WTC11 (cell line): ENCODE data around the gene NQO2. TPM values are rescaled to one million over a fixed set of nuclear protein-coding genes. Genes with fewer than 3 reads are reported as not detected.
A peak's percentile ranks its signal among the peaks of the same experiment; 100 is the strongest.

Experiments used
- ATAC-seq: fragments of 200-7000 bp; cut with Tn5 transposase; 2 replicates; pipeline ENCODE4 v1.10.0; 2021; ENCODE audit warnings: mild to moderate bottlenecking, moderate library complexity
- CTCF ChIA-PET: fragments of 300-600 bp; sonication (Branson Sonifier 250); formaldehyde crosslinking; loops from one replicate; lab custom pipeline; 2021; ENCODE audit warnings: antibody characterized with exemption; lab: Charles Lee
- POLR2A ChIA-PET: fragments of 350-600 bp; sonication (Branson Sonifier 250); formaldehyde crosslinking; loops from one replicate; lab custom pipeline; 2021; ENCODE audit warnings: antibody characterized with exemption; lab: Charles Lee
- DNase-seq: peaks from one replicate; pipeline ENCODE4 v3.0.0; 2021; ENCODE audit warnings: low spot score
- H3K27ac Mint-ChIP-seq: 2 replicates; pipeline ENCODE4 v1.8.0; 2021; ENCODE audit warnings: mixed read lengths
- H3K27me3 Mint-ChIP-seq: 2 replicates; pipeline ENCODE4 v1.8.0; 2021; ENCODE audit warnings: low read depth, mild to moderate bottlenecking, moderate library complexity, mixed read lengths
- H3K36me3 Mint-ChIP-seq: 2 replicates; pipeline ENCODE4 v1.8.0; 2021; ENCODE audit warnings: mixed read lengths
- H3K4me1 Mint-ChIP-seq: 2 replicates; pipeline ENCODE4 v1.8.0; 2022; ENCODE audit warnings: mixed read lengths
- H3K4me3 Mint-ChIP-seq: 2 replicates; pipeline ENCODE4 v1.8.0; 2021; ENCODE audit warnings: mild to moderate bottlenecking, moderate library complexity, mixed read lengths
- H3K9me3 Mint-ChIP-seq: 2 replicates; pipeline ENCODE4 v1.8.0; 2021; ENCODE audit warnings: mixed read lengths
- ATF1 ChIP-seq: sonication (generic); formaldehyde crosslinking; IDR thresholded peaks from 2 replicates; pipeline ENCODE4 v1.8.1; 2023; ENCODE audit warnings: mild to moderate bottlenecking, moderate library complexity, missing genetic modification reagents
- ATF6 ChIP-seq: sonication (generic); formaldehyde crosslinking; IDR thresholded peaks from 2 replicates; pipeline ENCODE4 v1.8.1; 2023; ENCODE audit warnings: mild to moderate bottlenecking, missing genetic modification reagents
- FOXJ3 ChIP-seq: sonication (generic); formaldehyde crosslinking; IDR thresholded peaks from 2 replicates; pipeline ENCODE4 v1.9.0; 2021; ENCODE audit warnings: missing genetic modification reagents, mild to moderate bottlenecking, borderline replicate concordance
- IRF2 ChIP-seq: sonication (generic); formaldehyde crosslinking; IDR thresholded peaks from 2 replicates; pipeline ENCODE4 v1.8.0; 2022; ENCODE audit warnings: low read depth, missing genetic modification reagents, borderline replicate concordance
- KAT7 ChIP-seq: sonication (generic); formaldehyde crosslinking; IDR thresholded peaks from 2 replicates; pipeline ENCODE4 v1.8.1; 2023; ENCODE audit warnings: missing genetic modification reagents, mild to moderate bottlenecking, borderline replicate concordance
- MLX ChIP-seq: sonication (generic); formaldehyde crosslinking; IDR thresholded peaks from 2 replicates; pipeline ENCODE4 v1.8.1; 2023; ENCODE audit warnings: mild to moderate bottlenecking, missing genetic modification reagents, moderate library complexity
- MXD4 ChIP-seq: fragments of 250-450 bp; sonication (Bioruptor Pico); IDR thresholded peaks from 2 replicates; pipeline ENCODE4 v1.8.0; 2021; ENCODE audit warnings: mild to moderate bottlenecking, moderate library complexity, borderline replicate concordance
- MYBL2 ChIP-seq: sonication (generic); formaldehyde crosslinking; IDR thresholded peaks from 2 replicates; pipeline ENCODE4 v1.8.1; 2023; ENCODE audit warnings: mild to moderate bottlenecking, moderate library complexity, missing genetic modification reagents
- RELA ChIP-seq: sonication (generic); formaldehyde crosslinking; IDR thresholded peaks from 2 replicates; pipeline ENCODE4 v1.8.1; 2022; ENCODE audit warnings: missing genetic modification reagents, mild to moderate bottlenecking, borderline replicate concordance
- TCF7 ChIP-seq: sonication (generic); formaldehyde crosslinking; IDR thresholded peaks from 2 replicates; pipeline ENCODE4 v1.8.0; 2022; ENCODE audit warnings: mild to moderate bottlenecking, low read depth, missing genetic modification reagents, moderate library complexity
- TP53 ChIP-seq: sonication (generic); formaldehyde crosslinking; IDR thresholded peaks from 2 replicates; pipeline ENCODE4 v1.8.1; 2023; ENCODE audit warnings: mild to moderate bottlenecking, missing genetic modification reagents
- ZBTB43 ChIP-seq: sonication (generic); formaldehyde crosslinking; IDR thresholded peaks from 2 replicates; pipeline ENCODE4 v1.8.1; 2023; ENCODE audit warnings: mild to moderate bottlenecking, missing genetic modification reagents
- ZNF121 ChIP-seq: sonication (generic); formaldehyde crosslinking; IDR thresholded peaks from 2 replicates; pipeline ENCODE4 v1.8.0; 2023; ENCODE audit warnings: missing genetic modification reagents
- ZNF281 ChIP-seq: sonication (generic); formaldehyde crosslinking; IDR thresholded peaks from 2 replicates; pipeline ENCODE4 v1.8.0; 2023; ENCODE audit warnings: mild to moderate bottlenecking, missing genetic modification reagents
- ZNF317 ChIP-seq: sonication (generic); formaldehyde crosslinking; IDR thresholded peaks from 2 replicates; pipeline ENCODE4 v1.8.1; 2023; ENCODE audit warnings: low read depth, mild to moderate bottlenecking, moderate library complexity, missing genetic modification reagents, borderline replicate concordance
- ZNF396 ChIP-seq: fragments of 250-450 bp; sonication (Bioruptor Pico); IDR thresholded peaks from 2 replicates; pipeline ENCODE4 v1.8.0; 2021; ENCODE audit warnings: mild to moderate bottlenecking, moderate library complexity, borderline replicate concordance
- ZNF423 ChIP-seq: fragments of 250-450 bp; sonication (Bioruptor Pico); IDR thresholded peaks from 2 replicates; pipeline ENCODE4 v2.1.2; 2022; ENCODE audit warnings: mild to moderate bottlenecking, moderate library complexity
- ZNF425 ChIP-seq: fragments of 250-450 bp; sonication (Bioruptor Pico); conservative IDR thresholded peaks from 2 replicates; pipeline ENCODE4 v1.9.0; 2021; ENCODE audit warnings: mild to moderate bottlenecking
- total RNA-seq: library from RNA; stranded (reverse); gene quantifications from 3 replicates; pipeline ENCODE4 v1.2.3, GENCODE V29; 2021
- TF ChIP-seq, protein P1 (sequence below): sonication (generic); formaldehyde crosslinking; IDR thresholded peaks from 2 replicates; pipeline ENCODE4 v1.8.0; 2023; ENCODE audit warnings: missing genetic modification reagents, mild to moderate bottlenecking, borderline replicate concordance

NQO2 gene
- total RNA-seq, 1 experiment from 2014 or later = 119 TPM

DNA sequence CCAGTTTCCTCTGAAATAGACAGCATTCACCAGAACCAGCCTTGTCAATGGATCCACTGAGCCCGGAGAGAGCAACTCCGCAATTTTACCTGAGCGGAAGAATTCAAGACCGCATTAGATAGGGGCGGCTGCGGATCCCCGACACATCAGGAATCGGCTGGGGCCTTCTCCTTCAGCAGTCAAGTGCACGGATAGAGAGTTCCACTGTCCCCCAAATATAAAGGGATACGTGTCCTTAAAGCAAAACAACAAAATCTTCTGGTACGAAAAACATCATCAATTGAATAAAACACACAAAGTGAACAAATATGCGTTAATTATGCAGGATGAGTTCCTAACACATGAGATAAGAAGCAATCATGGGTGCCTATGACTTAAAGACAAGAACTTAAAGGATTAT is 46.6 kb upstream of the NQO2 start:
- Mint-ChIP-seq H3K9me3 (no peaks in the 10 kb centered on the region), H3K27me3 (no peaks in the 10 kb centered on the region), H3K4me3 (no peak overlapping the region; the same call in 1 of the 2 replicates), H3K36me3 (peaks cover 5% of the 10 kb centered on the region; the same call in 1 of the 2 replicates), H3K4me1 (peaks cover 24% of the 10 kb centered on the region), H3K27ac (no peak overlapping the region; the same call in 1 of the 2 replicates)
- no peak; the same call in 1 of the 2 replicates for ATAC-seq
- CTCF ChIA-PET = interaction anchor here (0.6 to 3.3 kb wide), 77 partner anchors 8 to 896 kb away, joined by 3 to 203 read pairs (median 6); partner anchors contain the start of genes BPHL, FAM50B, NQO2 and RIPK1
- DNase-seq = no peak
- TF ChIP-seq FOXJ3 (CRISPR knock-in tag) (no peak), ATF1 (CRISPR knock-in tag) (no peak), KAT7 (CRISPR knock-in tag) (no peak), ZNF425 (no peak), ZNF396 (CRISPR knock-in tag) (no peak)
- POLR2A ChIA-PET = interaction anchor here (0.6 to 2.6 kb wide), 5 partner anchors 33 to 112 kb away, joined by 3 to 25 read pairs (median 3); no protein-coding TSS in a partner anchor

GRCh38 chr6:2956930-2957685 is 42.6 kb upstream of the NQO2 start:
- Mint-ChIP-seq H3K27me3 (no peaks in the 10 kb centered on the region), H3K4me1 (peaks cover 45% of the 10 kb centered on the region), H3K36me3 (peaks cover 5% of the 10 kb centered on the region; the same call in 1 of the 2 replicates), H3K4me3 (no peak overlapping the region), H3K9me3 (no peaks in the 10 kb centered on the region), H3K27ac (peak overlapping the region; percentile 40)
- TF ChIP-seq MLX (CRISPR knock-in tag) (no peak), ZNF423 (CRISPR knock-in tag) (no peak), MXD4 (CRISPR knock-in tag) (no peak), TCF7 (CRISPR knock-in tag) (no peak), ZNF121 (CRISPR knock-in tag) (no peak), ZBTB43 (CRISPR knock-in tag) (no peak), ZNF317 (CRISPR knock-in tag) (no peak), MYBL2 (CRISPR knock-in tag) (no peak), ZNF281 (CRISPR knock-in tag) (no peak), ATF1 (CRISPR knock-in tag) (no peak), ATF6 (CRISPR knock-in tag) (no peak), IRF2 (CRISPR knock-in tag) (no peak), RELA (no peak), TP53 (CRISPR knock-in tag) (no peak)
- TF ChIP-seq, protein P1, sequence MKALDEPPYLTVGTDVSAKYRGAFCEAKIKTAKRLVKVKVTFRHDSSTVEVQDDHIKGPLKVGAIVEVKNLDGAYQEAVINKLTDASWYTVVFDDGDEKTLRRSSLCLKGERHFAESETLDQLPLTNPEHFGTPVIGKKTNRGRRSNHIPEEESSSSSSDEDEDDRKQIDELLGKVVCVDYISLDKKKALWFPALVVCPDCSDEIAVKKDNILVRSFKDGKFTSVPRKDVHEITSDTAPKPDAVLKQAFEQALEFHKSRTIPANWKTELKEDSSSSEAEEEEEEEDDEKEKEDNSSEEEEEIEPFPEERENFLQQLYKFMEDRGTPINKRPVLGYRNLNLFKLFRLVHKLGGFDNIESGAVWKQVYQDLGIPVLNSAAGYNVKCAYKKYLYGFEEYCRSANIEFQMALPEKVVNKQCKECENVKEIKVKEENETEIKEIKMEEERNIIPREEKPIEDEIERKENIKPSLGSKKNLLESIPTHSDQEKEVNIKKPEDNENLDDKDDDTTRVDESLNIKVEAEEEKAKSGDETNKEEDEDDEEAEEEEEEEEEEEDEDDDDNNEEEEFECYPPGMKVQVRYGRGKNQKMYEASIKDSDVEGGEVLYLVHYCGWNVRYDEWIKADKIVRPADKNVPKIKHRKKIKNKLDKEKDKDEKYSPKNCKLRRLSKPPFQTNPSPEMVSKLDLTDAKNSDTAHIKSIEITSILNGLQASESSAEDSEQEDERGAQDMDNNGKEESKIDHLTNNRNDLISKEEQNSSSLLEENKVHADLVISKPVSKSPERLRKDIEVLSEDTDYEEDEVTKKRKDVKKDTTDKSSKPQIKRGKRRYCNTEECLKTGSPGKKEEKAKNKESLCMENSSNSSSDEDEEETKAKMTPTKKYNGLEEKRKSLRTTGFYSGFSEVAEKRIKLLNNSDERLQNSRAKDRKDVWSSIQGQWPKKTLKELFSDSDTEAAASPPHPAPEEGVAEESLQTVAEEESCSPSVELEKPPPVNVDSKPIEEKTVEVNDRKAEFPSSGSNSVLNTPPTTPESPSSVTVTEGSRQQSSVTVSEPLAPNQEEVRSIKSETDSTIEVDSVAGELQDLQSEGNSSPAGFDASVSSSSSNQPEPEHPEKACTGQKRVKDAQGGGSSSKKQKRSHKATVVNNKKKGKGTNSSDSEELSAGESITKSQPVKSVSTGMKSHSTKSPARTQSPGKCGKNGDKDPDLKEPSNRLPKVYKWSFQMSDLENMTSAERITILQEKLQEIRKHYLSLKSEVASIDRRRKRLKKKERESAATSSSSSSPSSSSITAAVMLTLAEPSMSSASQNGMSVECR (CRISPR knock-in tag) = no peak
- DNase-seq (no peak), ATAC-seq (no peak)
- CTCF ChIA-PET = no interaction called here
- POLR2A ChIA-PET = no interaction called here
